ENCODE measurements around the gene KRTAP5-1. TPM values are rescaled to one million over a fixed set of nuclear protein-coding genes. Genes with fewer than 3 reads are reported as not detected.
"Not testable (repeated sequence)": the region's sequence is repeated elsewhere in the genome, so short reads cannot be mapped to it uniquely, and the experiment has no call there.

The KRTAP5-1 gene
- total RNA-seq, 2 experiments from 2014 or later: not detected

DNA sequence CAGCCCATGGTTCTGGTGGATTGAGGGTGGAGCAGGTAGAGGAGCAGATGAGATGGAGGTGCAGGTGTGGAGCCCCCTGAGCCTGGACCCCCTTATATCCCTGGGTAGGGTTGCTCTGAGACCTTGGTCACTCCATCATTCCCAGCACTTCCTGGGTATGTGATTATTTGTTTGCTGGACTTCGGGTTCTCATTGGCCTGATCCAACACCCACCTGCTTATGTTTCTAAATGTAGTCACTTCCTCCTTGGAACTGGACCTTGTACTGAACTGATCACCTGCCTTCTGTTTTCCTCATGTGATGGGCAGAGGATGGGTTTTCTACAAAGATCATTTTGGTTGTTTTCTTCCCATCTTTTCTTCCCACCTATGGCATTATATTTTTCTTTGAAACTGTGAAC, 37.0 kb upstream of the KRTAP5-1 start, which contains the start of gene KRTAP5-4:
TSS of gene KRTAP5-4 (minus strand) at position 53 of the 400 bp plus-strand sequence. CDS start at position 8, 45 bp downstream.
- DNase-seq: no peak
- CTCF ChIA-PET: interaction anchor here (0.6 kb wide), 1 partner anchor 9 kb away, joined by 3 read pairs; no protein-coding TSS in a partner anchor
- peaks cover 3% of the 10 kb centered on the region for H3K27me3 Mint-ChIP-seq (ENCODE audit: low read depth)
- no peak within 1 kb of the TSS for H3K4me3 Mint-ChIP-seq
- H3K27ac Mint-ChIP-seq: no peak within 1 kb of the TSS
- H3K9me3 Mint-ChIP-seq: no peaks in the 10 kb centered on the region
- intact Hi-C loops (cut with micrococcal nuclease): no loop called here
- peaks cover 4% of the 10 kb centered on the region for H3K4me1 Mint-ChIP-seq (ENCODE audit: low read depth)
- no peaks in the 10 kb centered on the region for H3K36me3 Mint-ChIP-seq (ENCODE audit: low read depth)

DNA sequence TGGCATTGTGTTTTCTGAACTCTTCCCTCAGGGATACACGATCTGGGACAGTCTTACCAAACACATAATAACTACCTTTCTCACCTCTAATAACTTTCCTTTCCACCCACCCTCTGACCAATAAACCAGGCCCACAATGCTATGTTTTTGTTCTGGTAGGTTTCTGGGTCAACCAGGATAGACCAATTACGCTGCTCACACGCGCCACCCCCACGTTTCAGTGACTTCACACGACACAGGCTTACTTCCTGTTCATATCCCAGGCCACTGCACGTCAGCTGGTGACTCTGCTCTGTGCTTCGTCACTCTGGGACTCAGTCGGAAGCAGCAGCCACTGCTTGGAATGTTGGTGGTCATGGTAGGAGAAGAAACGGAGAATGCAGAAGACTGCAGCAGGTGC, 34.4 kb upstream of the KRTAP5-1 start:
- intact Hi-C loops (cut with micrococcal nuclease): no loop called here
- H3K36me3 Mint-ChIP-seq (ENCODE audit: low read depth): no peaks in the 10 kb centered on the region
- DNase-seq: peak; percentile 37
- no peak overlapping the region for H3K4me3 Mint-ChIP-seq
- CTCF ChIA-PET: interaction anchor here (1.3 kb wide), 1 partner anchor 33 kb away, joined by 3 read pairs; no protein-coding TSS in a partner anchor
- no peaks in the 10 kb centered on the region for H3K9me3 Mint-ChIP-seq
- H3K27me3 Mint-ChIP-seq (ENCODE audit: low read depth): peaks cover 3% of the 10 kb centered on the region
- no peak overlapping the region for H3K27ac Mint-ChIP-seq
- peaks cover 4% of the 10 kb centered on the region for H3K4me1 Mint-ChIP-seq (ENCODE audit: low read depth)

DNA sequence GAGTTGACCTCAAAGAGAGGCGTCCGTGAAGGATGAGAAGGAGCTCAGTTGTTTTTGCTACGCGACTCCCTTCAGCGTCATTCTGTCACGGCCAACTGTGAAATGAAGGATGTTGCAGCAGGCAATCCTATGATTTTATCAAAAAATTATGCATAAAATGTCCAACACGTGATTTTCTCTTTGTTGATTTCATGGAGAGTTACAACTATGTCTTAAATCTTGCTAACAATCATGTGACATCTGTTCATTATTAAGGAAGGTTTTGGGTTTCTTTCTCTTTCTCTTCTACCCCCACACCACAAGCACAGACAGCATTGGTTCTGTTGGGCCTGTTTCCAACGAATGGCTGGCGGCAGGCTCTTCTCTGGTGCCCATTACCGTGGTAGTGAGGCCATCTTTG, 33.1 kb upstream of the KRTAP5-1 start:
- Mint-ChIP-seq H3K4me1 (ENCODE audit: low read depth) (peaks cover 4% of the 10 kb centered on the region), H3K27ac (no peak overlapping the region), H3K36me3 (ENCODE audit: low read depth) (no peaks in the 10 kb centered on the region), H3K4me3 (no peak overlapping the region), H3K27me3 (ENCODE audit: low read depth) (peaks cover 3% of the 10 kb centered on the region), H3K9me3 (no peaks in the 10 kb centered on the region)
- DNase-seq: no peak
- CTCF ChIA-PET: interaction anchor here (0.9 to 1.8 kb wide), 3 partner anchors 21 to 164 kb away, joined by 3 to 6 read pairs (median 4); no protein-coding TSS in a partner anchor
- intact Hi-C loops (cut with micrococcal nuclease): no loop called here

DNA sequence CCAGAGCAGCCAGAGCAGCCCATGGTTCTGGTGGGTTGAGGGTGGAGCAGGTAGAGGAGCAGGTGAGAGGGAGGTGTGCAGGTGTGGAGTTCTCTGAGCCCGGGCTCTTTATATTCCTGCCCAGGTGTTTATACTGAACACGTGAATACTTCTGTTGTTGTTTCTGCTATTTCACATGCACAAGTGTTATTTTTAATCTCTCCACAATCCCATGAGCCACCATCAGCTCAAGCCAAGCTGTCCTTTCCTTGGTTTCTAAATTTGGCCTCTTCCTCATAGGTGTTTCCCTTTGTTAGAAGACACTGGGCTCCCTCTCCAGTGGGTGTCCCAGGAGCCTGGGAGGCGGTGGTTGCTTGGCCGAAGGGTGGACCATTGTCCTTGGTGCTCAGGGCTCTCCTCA, 23.3 kb upstream of the KRTAP5-1 start, which contains the start of gene KRTAP5-3:
TSS of gene KRTAP5-3 (minus strand) at position 101 of the 400 bp plus-strand sequence. CDS start at position 23, 78 bp downstream.
- Mint-ChIP-seq H3K27ac (no peak within 1 kb of the TSS), H3K36me3 (ENCODE audit: low read depth) (no peaks in the 10 kb centered on the region), H3K27me3 (ENCODE audit: low read depth) (peaks cover 12% of the 10 kb centered on the region), H3K4me3 (no peak within 1 kb of the TSS), H3K4me1 (ENCODE audit: low read depth) (peaks cover 2% of the 10 kb centered on the region), H3K9me3 (no peaks in the 10 kb centered on the region)
- intact Hi-C loops (cut with micrococcal nuclease): no loop called here
- CTCF ChIA-PET: no interaction called here
- DNase-seq: no peak

DNA sequence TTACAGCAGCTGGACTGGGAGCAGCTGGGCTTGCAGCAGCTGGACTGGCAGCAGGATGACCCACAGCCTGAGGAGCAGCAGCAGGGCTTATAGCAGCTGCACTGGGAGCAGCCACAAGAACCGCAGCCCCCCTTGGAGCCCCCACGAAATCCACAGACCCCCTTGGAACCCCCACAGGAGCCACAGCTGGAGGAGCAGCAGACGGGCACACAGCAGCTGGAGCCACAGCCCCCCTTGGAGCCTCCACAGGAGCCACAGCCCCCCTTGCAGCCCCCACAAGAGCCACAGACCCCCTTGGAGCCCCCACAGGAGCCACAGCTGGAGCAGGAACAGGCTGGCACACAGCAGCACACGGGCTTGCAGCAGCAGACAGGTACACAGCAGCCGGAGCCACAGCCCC, 22.8 kb upstream of the KRTAP5-1 start:
- H3K4me1 Mint-ChIP-seq (ENCODE audit: low read depth); H3K27ac Mint-ChIP-seq; H3K9me3 Mint-ChIP-seq; CTCF ChIA-PET; H3K4me3 Mint-ChIP-seq; H3K36me3 Mint-ChIP-seq (ENCODE audit: low read depth); DNase-seq; intact Hi-C loops (cut with micrococcal nuclease): not testable (repeated sequence)
- peaks cover 12% of the 10 kb centered on the region for H3K27me3 Mint-ChIP-seq (ENCODE audit: low read depth)

DNA sequence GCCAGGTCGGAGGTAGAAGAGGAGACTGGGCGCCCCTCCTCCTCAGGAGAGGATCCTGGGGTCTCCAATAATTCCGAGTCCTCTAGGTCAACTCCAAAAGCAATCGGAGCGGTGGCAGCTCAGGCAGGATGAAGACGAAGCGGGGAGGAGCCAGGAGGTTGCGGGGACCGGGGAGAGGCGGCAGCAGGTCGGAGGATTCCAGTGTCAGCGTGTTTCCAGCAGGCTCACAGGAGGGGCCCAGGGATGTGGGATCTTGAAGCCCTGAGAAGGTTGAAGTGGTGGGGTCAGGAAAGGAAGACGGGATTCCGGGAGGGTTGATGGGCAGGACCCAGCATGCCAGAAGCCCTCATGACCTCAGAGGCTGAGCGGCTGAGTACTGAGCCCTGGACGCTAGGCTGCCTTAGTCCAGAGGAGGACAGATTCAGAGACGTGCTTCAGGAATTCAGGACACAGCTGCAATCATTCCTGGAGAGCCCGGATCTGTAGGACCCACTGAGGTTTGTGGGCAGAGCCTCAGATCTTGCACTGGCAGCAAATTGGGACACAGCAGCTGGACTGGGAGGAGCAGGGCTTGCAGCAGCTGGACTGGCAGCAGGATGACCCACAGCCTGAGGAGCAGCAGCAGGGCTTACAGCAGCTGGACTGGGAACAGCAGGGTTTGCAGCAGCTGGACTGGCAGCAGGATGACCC, 22.2 kb upstream of the KRTAP5-1 start:
- DNase-seq; H3K4me3 Mint-ChIP-seq; H3K27ac Mint-ChIP-seq; H3K9me3 Mint-ChIP-seq; CTCF ChIA-PET; intact Hi-C loops (cut with micrococcal nuclease); H3K36me3 Mint-ChIP-seq (ENCODE audit: low read depth); H3K4me1 Mint-ChIP-seq (ENCODE audit: low read depth): not testable (repeated sequence)
- H3K27me3 Mint-ChIP-seq (ENCODE audit: low read depth): peaks cover 14% of the 10 kb centered on the region

DNA sequence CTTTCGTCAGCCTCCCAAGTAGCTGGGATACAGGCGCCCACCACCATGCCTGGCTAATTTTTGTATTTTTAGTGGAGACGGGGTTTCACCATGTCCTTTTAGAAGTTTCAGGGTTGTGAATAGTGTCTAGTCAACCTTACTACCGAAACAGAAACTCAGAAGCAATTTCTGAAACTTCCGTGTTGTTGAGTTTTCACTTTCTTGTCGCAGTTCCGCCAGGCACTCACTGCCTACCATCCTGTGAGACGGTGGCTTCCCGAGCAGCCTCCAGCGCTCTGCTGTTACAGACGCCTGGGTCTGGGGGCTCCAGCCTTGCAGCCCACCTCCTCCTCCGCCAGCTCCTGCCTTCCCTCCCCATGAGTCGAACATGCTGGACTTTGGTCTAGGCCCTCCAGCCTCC, 20.8 kb upstream of the KRTAP5-1 start:
- H3K4me1 Mint-ChIP-seq (ENCODE audit: low read depth); H3K36me3 Mint-ChIP-seq (ENCODE audit: low read depth); H3K9me3 Mint-ChIP-seq; H3K4me3 Mint-ChIP-seq; H3K27ac Mint-ChIP-seq; intact Hi-C loops (cut with micrococcal nuclease): not testable (repeated sequence)
- CTCF ChIA-PET: interaction anchor here (0.7 to 0.9 kb wide), 2 partner anchors 10 to 17 kb away, joined by 3 read pairs; no protein-coding TSS in a partner anchor
- peaks cover 14% of the 10 kb centered on the region for H3K27me3 Mint-ChIP-seq (ENCODE audit: low read depth)
- DNase-seq: peak; percentile 19

DNA sequence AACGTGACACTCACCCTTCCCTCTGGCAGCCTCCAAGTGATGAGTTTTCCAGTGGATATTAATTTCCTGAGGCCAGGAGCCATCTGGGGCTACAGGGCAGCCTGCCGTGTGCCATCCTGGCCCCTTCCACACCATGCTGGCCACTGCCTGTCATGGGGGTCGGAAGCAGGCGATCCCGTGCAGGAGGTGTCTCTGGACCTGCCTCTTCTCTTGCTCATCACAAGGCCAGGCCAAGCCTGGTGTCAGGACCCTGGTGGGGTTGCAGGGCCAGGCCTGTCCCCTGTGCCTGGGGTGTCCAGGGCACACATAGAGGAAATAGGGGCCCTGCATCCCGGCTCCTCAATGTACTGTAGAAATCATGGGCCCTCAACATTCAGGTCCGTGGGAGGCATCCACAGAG, 19.6 kb upstream of the KRTAP5-1 start:
- intact Hi-C loops (cut with micrococcal nuclease): no loop called here
- Mint-ChIP-seq H3K4me3 (no peak overlapping the region), H3K36me3 (ENCODE audit: low read depth) (no peaks in the 10 kb centered on the region), H3K9me3 (no peaks in the 10 kb centered on the region), H3K27me3 (ENCODE audit: low read depth) (peaks cover 13% of the 10 kb centered on the region), H3K27ac (no peak overlapping the region), H3K4me1 (ENCODE audit: low read depth) (peaks cover 2% of the 10 kb centered on the region)
- no peak for DNase-seq
- CTCF ChIA-PET: interaction anchor here (0.9 kb wide), 1 partner anchor 9 kb away, joined by 3 read pairs; no protein-coding TSS in a partner anchor

DNA sequence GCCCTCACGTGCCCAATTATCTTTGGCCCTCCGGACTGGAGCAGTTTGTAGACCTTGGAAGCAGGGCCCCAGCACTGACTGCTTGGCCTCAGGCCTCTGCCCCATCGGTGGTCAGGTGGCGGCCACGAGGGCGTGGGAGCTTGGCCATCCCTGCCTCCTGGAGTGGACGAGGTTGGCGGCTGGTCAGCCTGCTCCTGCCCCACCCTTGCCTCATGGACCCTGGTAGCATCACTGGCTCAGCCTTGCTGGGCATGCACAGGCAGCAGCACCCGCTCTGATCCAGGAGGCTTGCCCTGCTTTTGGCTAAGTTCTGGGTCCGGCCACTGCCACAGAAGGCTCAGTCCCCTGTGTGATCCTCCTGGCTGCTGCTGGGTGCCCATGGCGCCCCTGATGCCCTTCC, 19.1 kb upstream of the KRTAP5-1 start:
- CTCF ChIA-PET: no interaction called here
- no peaks in the 10 kb centered on the region for H3K9me3 Mint-ChIP-seq
- H3K27ac Mint-ChIP-seq: no peak overlapping the region
- DNase-seq: no peak
- H3K4me1 Mint-ChIP-seq (ENCODE audit: low read depth): peaks cover 2% of the 10 kb centered on the region
- H3K27me3 Mint-ChIP-seq (ENCODE audit: low read depth): peaks cover 16% of the 10 kb centered on the region
- intact Hi-C loops (cut with micrococcal nuclease): no loop called here
- H3K4me3 Mint-ChIP-seq: no peak overlapping the region
- H3K36me3 Mint-ChIP-seq (ENCODE audit: low read depth): no peaks in the 10 kb centered on the region

DNA sequence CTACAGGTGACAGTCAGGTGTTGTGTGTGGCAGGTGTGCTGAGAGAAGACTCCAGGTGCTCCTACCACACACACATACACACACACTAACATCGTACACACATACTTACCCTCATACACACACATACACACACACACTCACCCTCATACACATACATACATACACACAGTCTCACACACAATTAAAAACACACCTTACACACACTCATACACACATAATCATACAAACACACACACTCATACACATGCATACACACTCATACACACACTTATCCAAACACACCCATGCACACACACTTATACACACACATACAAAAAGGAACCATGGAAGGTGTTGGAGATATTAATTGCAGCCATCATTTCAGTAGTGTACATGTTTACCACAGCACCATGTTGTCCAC, 18.5 kb upstream of the KRTAP5-1 start:
- CTCF ChIA-PET: no interaction called here
- intact Hi-C loops (cut with micrococcal nuclease): no loop called here
- peaks cover 2% of the 10 kb centered on the region for H3K4me1 Mint-ChIP-seq (ENCODE audit: low read depth)
- no peak for DNase-seq
- H3K36me3 Mint-ChIP-seq (ENCODE audit: low read depth): no peaks in the 10 kb centered on the region
- no peak overlapping the region for H3K4me3 Mint-ChIP-seq
- peaks cover 15% of the 10 kb centered on the region for H3K27me3 Mint-ChIP-seq (ENCODE audit: low read depth)
- no peak overlapping the region for H3K27ac Mint-ChIP-seq
- H3K9me3 Mint-ChIP-seq: no peaks in the 10 kb centered on the region

DNA sequence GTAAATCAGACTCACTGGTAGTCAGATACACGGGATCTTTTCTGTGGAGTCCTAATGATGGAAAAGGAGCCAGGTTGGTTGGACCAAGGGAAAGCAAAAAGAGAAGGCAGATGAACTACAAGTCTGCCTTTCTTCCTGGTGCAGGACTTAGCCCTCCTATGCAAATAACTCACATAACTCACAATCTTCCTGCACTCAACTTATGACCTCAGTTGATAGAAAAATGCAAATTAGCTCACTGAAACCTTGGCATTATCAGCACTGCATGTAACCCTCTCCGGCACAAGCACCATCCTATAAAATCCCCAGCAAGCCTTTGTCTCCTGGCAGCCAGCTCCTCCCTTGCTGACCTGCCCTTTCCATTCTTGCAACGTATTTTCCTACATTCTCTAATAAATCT, 16.6 kb upstream of the KRTAP5-1 start:
- H3K4me1 Mint-ChIP-seq (ENCODE audit: low read depth); intact Hi-C loops (cut with micrococcal nuclease); H3K4me3 Mint-ChIP-seq; DNase-seq; H3K27ac Mint-ChIP-seq; H3K36me3 Mint-ChIP-seq (ENCODE audit: low read depth); H3K9me3 Mint-ChIP-seq; CTCF ChIA-PET: not testable (repeated sequence)
- H3K27me3 Mint-ChIP-seq (ENCODE audit: low read depth): peaks cover 13% of the 10 kb centered on the region

DNA sequence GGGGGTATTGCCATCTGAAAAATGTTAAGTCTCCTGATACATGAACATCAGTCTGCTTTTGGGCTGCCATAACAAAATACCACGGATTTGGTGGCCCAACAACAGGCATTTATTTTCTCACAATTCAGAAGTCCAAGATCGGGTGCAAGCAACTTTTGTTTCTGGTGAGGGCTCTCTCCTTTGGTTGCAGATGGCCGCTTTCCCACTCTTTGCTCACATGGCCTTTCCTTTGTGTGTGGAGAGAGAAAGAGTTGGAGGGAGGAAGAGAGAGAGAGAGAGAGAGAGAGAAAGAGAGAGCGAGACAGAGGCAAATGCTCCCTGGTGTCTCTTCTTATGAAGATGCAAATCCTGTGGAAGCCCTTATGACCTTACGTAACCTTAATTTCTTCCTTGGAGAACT, 15.5 kb upstream of the KRTAP5-1 start:
- CTCF ChIA-PET: no interaction called here
- Mint-ChIP-seq H3K27me3 (ENCODE audit: low read depth) (peaks cover 17% of the 10 kb centered on the region), H3K4me3 (no peak overlapping the region), H3K9me3 (no peaks in the 10 kb centered on the region), H3K27ac (no peak overlapping the region), H3K4me1 (ENCODE audit: low read depth) (no peaks in the 10 kb centered on the region), H3K36me3 (ENCODE audit: low read depth) (no peaks in the 10 kb centered on the region)
- no peak for DNase-seq
- intact Hi-C loops (cut with micrococcal nuclease): no loop called here

DNA sequence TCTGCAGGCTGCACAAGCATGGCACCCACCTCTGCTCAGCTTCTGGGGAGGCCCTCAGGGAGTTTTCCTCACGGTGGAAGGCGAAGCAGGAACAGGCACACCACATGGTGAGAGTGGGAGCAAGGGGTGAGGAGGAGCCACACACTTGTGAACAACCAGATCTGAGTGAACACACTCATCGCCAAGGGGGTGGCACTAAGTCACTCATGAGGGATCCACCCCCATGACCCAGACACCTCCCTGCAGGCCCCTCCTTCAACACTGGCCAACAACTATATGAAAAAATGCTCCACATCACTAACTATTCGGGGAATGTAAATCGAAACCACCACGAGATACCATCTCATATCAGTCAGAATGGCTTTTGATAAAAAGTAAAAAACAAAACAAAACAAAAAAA, 13.7 kb upstream of the KRTAP5-1 start:
- Mint-ChIP-seq H3K9me3 (no peaks in the 10 kb centered on the region), H3K4me3 (no peak overlapping the region), H3K27ac (no peak overlapping the region), H3K27me3 (ENCODE audit: low read depth) (peaks cover 19% of the 10 kb centered on the region), H3K36me3 (ENCODE audit: low read depth) (no peaks in the 10 kb centered on the region), H3K4me1 (ENCODE audit: low read depth) (peaks cover 5% of the 10 kb centered on the region)
- no peak for DNase-seq
- CTCF ChIA-PET: interaction anchor here (0.9 to 1.4 kb wide), 4 partner anchors 24 to 54 kb away, joined by 3 to 5 read pairs (median 4); no protein-coding TSS in a partner anchor
- intact Hi-C loops (cut with micrococcal nuclease): no loop called here
